Fibroblast of skin of right biceps (primary cell): ENCODE data around the gene SKAP1.
"Not testable (repeated sequence)": the region's sequence is repeated elsewhere in the genome, so short reads cannot be mapped to it uniquely, and the experiment has no call there.

Experiments used
- DNase-seq: peaks from one replicate; pipeline ENCODE4 v3.0.0-alpha.2; 2013

SKAP1 gene

DNA sequence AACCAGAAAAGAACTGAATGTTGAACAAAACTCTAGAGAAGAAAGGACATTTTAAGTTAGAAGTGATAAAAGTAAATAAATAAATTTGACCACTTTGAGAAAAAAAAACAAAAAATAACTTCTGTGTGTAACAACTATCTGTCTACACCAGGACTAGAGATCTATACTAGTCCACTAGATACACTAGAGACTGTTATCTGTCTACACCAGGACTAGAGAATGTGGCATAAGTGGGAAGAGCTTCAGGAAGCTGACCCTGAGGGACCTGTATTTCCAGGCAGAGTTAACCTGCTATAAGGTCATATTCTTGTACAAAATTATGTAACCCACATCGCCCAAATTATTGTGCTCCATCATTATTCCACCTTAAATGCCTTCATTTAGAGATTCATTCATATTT lies 160.8 kb downstream of the SKAP1 start:
- DNase-seq: no peak

DNA sequence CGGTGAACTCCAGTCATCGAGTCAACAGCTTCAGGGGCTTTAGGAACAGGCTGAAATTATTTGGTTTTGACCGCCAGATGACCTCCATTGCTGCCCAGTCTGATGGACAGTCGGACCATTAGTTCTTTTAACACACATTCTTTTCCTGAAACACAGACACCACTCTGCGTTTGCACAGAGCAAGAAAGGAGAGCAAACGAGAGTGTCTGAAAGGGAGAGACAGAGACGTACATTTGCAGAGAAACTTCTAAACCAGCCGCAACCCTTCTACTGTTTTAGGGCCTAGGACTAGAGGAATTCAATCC lies 166.3 kb downstream of the SKAP1 start:
- DNase-seq: no peak

DNA sequence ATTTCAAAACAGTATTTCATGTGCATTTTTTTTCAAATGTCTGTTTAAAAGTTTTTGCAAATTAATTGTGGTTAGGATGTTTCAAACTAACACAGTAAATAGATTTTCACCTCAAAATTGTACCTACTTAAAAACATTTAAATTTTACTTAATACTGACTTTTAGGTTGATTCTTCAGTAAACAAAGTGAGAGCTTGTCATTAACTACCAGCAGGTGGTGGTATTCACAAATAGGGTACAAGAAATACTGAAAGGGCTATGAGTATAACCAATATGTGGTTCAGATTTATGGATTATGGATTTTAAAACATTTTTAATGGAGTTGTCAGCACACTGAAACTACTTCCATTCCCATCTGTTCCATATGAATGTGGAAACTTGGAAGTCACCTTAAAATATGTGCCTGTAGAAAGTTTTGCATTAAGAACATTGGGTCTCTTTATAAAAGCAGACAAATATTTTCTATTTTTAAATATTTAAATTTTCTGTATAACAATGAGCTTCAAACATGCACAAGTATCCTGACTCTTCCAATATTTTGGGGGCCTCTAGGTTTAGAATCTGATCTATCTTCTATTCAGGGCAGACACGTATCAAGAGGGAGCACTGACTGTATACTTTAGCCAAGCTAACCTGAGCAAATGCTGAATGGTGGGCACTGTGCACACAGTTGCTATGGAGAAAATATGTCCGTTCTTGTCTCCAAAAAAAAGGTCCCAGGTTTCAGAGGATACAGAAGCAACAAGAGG lies 166.9 kb downstream of the SKAP1 start:
- no peak for DNase-seq

DNA sequence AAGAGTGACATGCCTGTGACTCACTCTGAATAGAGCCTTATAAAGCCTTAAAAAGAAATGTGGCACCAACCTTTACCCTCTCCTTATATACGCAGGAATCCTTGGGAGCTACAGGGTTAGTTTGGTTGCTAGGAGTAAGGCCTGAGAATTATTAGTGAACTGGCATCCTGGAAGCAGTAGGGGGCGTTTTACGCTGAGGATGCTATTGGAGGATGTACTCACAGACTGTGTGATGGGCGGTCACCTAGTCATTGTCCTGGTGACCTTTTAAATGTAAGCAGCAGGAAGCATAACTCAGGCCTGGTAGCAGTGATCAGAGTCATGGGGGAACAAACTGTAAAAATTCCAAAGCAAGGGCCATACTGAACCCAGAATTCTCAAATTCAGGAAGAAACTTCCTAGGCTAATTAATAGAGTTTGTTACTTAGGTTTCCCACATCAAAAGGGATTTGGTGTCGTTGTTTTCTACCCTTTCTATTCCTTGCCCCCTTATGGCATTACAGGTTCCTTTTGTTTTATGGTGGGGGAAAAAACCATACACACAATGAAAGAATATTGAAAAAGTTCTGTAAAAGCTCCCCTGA lies 168.6 kb downstream of the SKAP1 start:
- no peak for DNase-seq

DNA sequence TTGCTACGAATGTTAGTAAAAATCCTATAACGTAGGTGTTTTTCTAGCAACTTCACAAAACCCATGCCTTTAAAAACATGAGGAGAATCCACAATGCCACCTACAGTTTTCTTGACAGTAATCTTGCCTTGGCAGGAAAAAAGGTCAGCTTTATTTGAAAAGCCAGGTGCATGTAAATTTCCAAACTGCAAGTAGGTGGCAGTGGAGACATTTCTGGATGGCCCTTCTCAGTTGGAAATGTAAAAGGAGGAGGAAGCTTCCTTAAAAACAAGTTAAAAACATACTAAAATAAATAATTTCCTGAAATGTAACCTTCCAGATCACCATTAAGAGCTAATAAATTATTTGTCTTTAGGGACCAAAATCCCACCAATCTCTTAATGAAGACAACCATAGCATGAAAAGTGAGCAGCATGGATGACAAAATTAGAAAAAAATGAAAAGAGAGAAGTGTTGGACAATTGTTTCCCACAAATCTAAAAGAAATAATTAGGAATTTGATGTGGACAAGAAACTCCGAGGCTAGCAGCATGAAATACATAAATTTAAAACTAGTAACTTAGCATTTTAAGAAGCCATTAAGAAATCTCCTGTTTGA lies 170.2 kb downstream of the SKAP1 start:
- DNase-seq: peak; percentile 38

DNA sequence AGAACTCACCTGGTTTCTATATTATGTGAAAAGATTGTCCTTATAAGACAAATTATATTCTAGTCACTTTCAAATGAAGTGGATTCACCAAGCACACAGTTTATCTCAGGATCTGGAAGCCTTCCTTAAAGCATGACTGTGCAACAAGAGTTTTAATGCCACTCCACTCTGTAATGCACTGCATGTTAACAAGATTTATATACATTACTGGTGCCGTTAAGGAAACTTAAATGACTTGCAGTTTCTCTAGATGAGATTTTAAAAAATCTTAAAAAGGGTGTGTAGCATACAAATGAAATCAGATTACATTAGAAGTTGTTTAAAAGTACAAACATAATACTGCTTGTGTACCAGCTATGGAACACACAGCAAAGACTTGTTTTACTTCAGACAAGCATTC lies 171.7 kb downstream of the SKAP1 start:
- DNase-seq: no peak

DNA sequence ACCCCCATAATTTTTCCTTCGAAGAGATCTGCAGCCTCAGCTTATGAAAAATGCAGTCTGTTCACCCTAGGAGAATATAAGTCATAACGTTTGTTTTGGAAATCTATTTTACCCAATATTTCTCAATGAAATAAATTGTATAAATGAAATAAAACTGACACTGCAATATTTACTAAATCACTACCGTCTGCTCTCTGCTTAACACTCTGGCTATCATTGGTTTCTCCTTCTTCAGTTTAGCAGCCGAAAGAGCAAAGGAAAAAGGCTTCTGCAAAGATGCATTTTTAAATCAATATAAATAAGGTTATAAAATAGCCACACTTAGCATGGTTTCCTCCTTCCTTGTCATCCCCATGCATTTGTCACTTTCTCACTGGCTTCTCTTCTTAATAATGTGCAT lies 174.3 kb downstream of the SKAP1 start:
- DNase-seq: no peak

DNA sequence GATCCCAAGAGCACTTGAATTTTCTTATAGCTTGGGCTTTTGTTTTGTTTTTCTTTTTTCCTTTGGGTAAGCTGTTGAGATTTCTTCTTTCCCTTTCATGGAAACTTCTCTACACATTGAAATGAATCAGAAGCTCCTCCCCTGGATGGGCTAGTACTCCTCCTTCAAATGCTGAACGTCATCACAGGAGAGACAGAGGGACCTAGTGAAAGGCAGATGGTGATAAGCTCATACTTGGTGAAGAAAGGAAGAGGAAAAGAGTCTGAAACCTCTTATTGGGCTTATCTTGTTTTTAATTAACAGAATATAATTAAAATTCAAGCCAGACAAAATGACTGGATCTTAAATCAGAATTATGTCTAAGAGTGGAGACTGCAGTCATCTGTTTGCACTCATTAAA lies 175.1 kb downstream of the SKAP1 start:
- DNase-seq: no peak

DNA sequence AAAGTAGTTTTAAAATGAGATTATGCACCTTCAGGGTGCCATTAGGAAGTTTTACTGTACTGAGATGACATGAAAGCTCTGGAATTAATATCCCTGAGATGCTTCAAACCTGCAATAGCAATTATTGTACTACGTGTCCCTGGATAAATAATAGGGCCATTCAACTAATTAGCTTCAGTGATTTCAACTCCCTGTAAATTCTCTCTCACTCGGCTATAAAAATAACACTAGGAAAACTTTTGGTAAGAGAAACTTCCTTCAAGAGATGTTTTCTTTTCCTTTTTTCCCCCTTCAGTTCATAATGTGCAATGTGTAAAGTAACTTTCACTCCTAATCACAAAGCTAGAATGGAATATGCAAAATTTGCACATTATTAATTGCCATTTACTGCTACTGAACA lies 176.0 kb downstream of the SKAP1 start:
- no peak for DNase-seq

DNA sequence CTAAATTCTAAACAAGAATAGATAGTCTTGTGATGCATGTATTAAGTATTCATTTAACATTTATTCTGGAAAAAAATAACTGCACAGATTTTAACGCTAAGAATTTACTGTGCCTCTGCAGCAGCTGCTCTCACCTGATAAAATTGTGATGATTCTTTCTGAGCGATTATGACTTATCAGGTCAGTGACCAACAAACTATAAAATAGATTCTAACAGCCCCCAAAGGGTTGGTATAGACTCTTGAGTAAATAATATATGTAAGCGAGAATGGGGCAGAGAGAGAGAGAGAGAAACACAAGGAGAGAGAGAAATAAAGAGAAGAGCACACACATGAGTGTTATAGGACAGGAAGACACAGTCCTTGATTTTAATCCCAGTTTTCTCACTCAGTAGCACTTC lies 178.1 kb downstream of the SKAP1 start:
- no peak for DNase-seq

DNA sequence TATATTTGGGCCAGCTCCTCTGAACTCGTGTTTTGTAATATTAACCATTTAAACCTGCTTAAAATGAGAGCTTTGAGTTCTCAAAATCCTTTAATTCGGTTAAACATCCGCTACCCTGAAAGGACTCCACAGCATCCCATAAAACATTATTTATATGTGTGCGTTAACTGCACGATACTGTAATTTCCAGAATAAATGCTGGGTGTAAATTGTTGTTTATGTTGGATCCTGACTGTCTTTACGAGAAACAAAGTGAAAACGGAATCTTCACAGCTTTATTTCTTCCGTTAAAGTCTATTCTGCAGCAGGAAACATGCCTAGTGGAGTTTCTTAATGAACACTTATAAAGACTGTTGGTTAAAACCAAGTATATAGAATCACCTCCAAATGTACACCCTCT lies 179.1 kb downstream of the SKAP1 start:
- DNase-seq: no peak

DNA sequence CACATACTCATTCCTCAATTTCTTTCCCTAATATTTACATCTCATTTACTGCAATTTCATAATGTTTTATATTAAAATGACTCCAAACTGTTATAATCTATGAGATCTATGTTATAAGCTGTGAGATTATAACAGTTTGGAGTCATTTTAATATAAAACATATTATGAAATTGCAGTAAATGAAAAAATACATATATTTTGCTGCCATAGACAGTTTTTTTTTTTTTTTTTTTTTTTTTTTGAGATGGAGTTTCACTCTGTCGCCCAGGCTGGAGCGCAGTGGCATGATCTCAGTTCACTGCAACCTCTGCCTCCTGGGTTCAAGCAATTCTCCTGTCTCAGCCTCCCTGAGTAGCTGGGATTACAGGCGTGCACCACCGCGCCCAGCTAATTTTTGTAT lies 180.0 kb downstream of the SKAP1 start:
- not testable (repeated sequence) for DNase-seq

DNA sequence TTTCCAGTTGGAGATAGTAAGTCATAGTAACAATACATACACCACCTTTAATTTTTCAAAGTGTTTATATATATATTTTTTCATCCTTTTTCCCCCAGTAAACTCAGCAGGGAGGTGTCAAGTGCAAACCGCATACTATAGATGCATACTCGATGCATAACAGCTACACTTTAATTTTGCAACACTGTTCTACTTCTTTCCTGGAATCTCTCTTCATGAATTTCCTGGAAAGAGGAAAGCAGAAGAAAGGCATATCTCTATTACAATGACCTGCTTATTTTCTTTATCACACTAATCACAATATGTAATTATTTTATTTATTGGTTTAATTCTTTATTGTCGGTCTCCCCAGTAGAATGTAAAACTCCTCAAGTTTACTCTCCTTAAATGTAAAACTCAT lies 182.4 kb downstream of the SKAP1 start:
- no peak for DNase-seq

DNA sequence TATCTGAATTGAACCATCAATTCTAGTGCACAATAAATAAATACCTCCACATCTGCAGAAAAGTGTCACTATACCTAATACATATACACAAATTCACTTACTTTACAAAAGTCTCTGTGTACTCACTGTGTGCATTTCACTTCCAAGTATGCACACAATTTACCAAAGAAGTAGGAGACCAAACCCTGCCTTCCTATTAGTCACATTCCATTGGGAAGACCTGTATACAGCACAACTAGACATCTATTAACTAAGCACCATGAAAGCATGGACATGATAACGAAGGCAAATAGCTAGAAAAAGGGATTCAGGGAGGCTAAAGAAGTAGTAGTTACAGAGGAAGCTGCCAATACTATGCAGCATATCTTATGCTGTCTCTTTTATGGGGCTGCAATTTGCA lies 183.0 kb downstream of the SKAP1 start:
- DNase-seq: no peak

DNA sequence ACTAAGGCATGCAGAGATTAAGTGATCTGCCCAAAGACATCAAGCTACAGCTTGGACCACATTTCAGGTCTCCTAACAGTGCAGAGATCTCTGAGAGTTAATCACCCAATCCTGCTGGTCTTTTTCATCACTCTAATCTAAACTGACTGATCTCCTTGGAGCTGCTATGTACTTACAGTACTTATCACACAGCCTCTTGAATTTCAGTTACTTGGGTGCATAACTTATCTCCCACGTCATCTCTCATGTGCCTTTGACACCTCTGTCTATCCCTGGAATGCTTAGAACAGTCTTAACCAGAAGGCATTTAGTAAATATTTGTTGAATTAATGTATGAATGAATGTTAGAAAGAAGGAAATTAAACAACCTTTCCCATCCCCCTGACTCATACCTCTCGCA lies 183.4 kb downstream of the SKAP1 start:
- peak; percentile 68 for DNase-seq

DNA sequence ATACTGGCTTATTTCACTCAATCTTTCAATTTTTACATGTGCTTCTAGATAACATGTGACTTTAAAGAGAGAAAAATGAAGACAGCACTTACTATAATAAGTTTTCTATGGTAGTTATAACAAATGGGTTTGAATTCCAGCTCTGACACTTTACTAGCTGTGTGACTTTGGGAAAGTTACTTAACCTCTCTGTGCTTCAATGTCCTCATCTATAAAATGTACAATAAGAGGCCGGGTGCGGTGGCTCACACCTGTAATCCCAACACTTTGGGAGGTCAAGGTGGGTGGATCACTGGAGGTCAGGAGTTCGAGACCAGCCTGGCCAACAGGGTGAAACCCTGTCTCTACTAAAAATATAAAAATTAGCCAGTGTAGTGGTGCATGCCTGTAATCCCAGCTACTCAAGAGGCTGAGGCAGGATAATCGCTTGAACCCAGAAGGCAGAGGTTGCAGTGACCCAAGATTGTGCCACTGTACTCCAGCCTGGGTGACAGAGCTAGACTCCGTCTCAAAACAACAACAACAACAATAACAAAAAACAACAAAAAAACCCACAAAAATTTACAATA lies 184.5 kb downstream of the SKAP1 start:
- not testable (repeated sequence) for DNase-seq

DNA sequence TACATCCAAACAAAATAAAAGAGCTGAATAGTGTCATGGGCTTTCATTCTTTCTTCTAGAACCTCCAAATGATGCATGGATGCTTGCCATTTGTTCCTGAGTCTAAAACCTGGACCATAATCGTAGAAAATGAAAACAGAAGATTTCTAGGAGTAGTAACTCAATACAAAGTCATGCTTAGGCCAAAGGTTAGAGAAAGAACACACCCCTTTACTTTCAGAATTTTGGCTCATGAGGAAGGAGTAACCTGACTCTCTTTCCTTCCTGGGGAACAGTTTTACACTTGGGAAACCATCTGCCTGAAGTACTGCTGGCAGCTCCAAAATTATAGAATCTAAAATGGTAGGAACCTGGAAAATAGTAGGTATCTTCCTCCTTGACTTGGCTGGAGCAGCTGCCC lies 185.2 kb downstream of the SKAP1 start:
- no peak for DNase-seq

DNA sequence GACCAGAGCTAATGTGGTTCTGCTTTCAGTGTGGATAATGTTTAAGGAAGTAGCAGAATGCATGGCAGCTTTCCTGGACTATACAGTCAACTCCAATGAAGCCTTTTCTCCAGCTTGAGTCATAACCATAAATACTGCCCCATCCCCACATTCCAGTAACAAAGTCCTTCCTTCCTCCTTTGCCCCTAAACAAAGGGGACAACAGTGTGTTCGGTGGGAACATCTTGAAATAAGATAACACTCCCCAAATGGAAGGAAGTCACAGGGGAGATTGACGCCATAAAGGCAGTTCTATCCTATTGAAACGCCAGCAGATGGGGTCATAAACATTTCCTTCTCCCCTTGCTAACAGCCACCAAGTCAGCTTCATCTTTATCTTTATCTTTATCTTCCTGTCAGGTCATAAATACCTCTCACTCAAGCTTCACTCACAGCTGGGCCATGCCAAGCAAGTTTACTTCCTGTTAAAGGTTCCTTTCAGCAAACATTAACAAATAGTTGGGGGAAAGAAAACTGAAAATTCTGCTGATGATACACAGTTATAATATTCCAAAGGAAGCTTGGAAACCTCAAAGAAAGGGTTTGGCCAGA lies 185.8 kb downstream of the SKAP1 start:
- DNase-seq: peak; percentile 61

DNA sequence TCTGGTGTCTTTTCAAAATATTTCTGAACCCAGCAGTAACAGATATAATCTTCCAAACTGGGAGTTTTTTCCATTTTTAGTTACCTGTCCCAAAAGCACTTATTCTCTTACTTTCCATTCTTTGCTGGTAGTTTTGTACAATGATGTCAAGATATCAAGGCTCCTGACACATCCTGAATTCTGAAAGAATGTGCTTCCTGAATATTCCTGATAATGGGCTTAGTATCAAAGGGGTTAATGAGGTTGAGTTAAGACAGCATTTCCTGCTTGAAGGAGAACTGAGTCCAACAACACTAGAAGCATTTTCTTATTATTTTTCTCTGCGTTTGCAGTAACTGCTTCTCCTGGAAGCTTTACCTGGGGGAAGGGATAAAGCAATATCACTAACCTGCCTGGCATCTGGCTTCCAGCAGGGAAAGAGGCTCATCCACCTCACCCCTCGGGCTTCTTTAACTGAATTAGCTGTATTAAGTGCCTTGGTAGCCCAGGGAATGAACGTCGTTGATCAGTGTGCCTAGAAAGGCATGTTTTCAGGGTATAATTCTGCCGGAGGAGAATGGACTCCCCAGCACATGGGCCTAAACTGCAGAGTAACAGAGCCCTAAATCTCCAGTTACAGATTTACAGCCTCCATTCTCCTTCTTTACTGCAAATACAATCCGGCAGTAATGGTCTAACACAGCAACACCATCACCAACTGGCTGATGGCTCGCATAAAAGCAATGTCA lies 188.1 kb downstream of the SKAP1 start:
- no peak for DNase-seq

DNA sequence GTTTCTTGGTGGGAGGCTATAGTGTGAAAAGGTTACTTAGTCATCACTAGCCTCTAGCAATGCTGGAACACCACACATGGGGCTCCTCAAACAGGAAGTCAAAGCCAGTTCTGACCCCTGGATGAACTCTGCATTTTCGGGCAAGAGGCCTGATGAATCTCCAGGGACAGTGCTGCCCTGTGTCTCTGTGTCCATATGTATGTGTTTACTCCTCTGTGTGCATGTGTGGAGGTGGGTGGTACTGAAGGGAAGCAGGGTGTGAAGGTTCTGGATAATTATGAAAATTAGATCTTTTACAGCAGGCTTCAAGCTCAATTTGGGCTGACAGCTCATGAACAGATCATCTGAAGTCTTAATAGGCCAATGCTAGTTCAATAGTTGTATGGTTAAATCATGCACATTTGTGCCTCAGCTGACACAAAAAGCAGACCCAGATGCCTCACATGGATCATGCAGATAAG lies 188.9 kb downstream of the SKAP1 start:
- DNase-seq: peak; percentile 82

DNA sequence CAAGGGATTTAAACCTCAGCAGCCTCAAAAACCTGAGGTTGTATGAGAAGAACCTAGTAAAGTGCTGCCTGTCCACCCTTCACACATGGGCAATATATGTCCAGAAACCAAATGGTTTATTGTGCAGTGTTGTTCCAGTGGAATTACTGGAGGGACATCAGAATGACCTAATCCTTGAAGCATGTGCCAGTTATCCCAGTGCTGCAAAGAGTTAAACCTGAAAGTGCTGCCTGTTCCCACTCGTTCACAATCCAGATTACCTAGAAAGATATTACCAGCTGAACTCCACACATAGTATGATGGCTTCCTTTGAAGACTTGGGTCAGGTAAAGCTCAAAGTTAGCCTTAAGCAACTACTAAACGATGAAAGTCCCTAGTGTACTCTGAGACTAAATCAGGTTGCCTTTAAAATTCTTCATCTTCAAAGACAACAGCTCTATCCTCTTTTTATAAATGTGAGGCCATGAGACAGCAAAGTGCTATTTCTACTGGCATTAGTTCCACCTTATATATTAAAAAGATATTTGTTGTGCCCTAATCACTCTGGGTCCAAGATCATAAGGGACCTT lies 189.4 kb downstream of the SKAP1 start:
- peak; percentile 49 for DNase-seq

DNA sequence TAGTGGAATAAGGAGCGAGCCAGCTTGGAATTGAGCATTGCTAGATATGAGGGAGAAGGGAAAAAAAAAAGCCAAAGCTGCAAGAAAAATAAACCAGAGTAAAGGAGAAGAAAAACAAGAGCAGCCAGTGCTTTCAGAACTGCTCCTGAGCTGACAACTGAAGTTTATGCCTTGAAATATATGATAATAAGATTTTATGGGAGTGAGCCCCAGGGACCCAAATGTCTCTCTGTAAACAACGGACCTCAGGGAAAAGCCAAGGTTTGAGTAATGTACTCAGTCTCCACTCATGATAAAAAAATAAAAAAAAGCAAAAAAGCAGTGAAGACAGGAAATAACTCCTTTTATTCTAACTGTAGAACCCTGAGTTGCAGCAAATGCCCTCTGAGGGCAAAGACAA lies 189.9 kb downstream of the SKAP1 start:
- no peak for DNase-seq

DNA sequence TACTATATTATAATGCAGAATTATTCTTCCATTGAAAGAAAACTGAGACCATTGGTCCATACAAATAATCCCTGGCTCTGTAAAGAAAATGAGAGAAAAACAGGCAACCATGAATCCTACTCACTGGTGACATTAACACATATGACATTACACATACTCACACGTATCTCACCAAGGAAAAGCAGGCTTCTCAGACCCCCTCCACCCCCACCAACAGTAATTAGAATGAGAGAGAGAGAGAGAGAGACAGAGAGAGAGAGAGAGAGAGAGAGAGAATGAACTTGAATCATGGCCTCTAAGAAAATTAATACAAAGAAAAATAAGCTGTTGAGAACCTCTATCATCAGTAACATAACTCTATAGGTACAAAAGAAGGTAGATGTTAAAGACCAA lies 190.4 kb downstream of the SKAP1 start:
- no peak for DNase-seq
